ENCODE data around the gene CORO2B. TPM values are rescaled to one million over a fixed set of nuclear protein-coding genes. Genes with fewer than 3 reads are reported as not detected.

Gene CORO2B
- total RNA-seq, 1 donor from 2014 or later = 0.43 TPM

- Mint-ChIP-seq H3K27me3 (ENCODE audit: low read depth) (no peaks in the 10 kb centered on the region), H3K27ac (no peak overlapping the region), H3K4me1 (ENCODE audit: low read depth) (no peaks in the 10 kb centered on the region), H3K4me3 (ENCODE audit: low read depth) (no peak overlapping the region), H3K9me3 (no peaks in the 10 kb centered on the region), H3K36me3 (ENCODE audit: low read depth) (no peaks in the 10 kb centered on the region)
- intact Hi-C loops (cut with micrococcal nuclease) = no loop called here
- DNase-seq (ENCODE audit: low spot score) = no peak
Measured at GRCh38 chr15:68682330-68682729, 103.5 kb downstream of the CORO2B start.

- no peak for DNase-seq (ENCODE audit: low spot score)
- Mint-ChIP-seq H3K36me3 (ENCODE audit: low read depth) (no peaks in the 10 kb centered on the region), H3K9me3 (no peaks in the 10 kb centered on the region), H3K27me3 (ENCODE audit: low read depth) (peaks cover 3% of the 10 kb centered on the region), H3K4me3 (ENCODE audit: low read depth) (no peak overlapping the region), H3K27ac (no peak overlapping the region), H3K4me1 (ENCODE audit: low read depth) (no peaks in the 10 kb centered on the region)
- intact Hi-C loops (cut with micrococcal nuclease) = no loop called here
Measured at GRCh38 chr15:68683026-68683425, 104.2 kb downstream of the CORO2B start.

DNA sequence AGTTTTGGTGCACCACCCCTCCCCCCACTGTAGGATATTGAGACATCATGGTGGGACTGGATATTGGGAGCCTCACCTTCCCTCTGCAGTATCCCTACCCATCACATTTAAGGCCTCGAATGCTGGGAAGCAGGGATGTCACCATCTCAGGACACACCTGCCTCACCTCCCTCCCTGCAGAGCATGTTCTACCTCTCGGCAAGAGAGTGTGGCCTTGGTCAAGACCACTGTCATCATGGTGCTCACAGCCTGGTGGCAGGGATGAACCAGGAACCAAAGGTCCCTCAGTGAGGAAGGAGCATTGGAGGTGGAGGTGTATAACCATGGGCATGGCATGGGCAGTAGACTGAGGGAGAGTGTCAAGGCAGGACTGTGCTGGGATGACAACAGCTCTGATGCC is 104.8 kb downstream of the CORO2B start:
- Mint-ChIP-seq H3K4me3 (ENCODE audit: low read depth) (no peak overlapping the region), H3K4me1 (ENCODE audit: low read depth) (no peaks in the 10 kb centered on the region), H3K9me3 (no peaks in the 10 kb centered on the region), H3K27ac (no peak overlapping the region), H3K36me3 (ENCODE audit: low read depth) (no peaks in the 10 kb centered on the region), H3K27me3 (ENCODE audit: low read depth) (peaks cover 4% of the 10 kb centered on the region)
- intact Hi-C loops (cut with micrococcal nuclease) = no loop called here
- DNase-seq (ENCODE audit: low spot score) = no peak

DNA sequence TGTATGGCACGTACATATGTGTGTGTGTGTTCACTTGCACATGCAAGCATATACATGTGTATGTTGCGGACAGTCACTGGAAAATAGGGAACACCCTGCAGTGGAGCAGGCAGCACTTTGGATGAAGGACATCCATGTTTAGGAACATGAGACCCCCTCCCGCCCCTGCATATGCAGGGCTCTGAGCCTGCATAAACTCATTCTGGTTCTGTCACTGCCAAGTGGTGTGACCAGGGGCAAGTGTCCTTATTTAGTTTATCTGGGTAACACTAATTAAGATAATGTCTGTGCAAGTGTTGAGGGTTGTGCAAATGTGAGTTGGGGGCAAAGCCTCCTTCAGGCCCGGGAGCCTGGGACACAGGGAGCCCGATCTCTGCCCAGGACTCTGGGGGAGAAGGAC is 105.7 kb downstream of the CORO2B start:
- H3K27me3 Mint-ChIP-seq (ENCODE audit: low read depth) = peaks cover 5% of the 10 kb centered on the region
- intact Hi-C loops (cut with micrococcal nuclease) = no loop called here
- H3K9me3 Mint-ChIP-seq = no peaks in the 10 kb centered on the region
- no peaks in the 10 kb centered on the region for H3K4me1 Mint-ChIP-seq (ENCODE audit: low read depth)
- H3K27ac Mint-ChIP-seq = no peak overlapping the region
- H3K4me3 Mint-ChIP-seq (ENCODE audit: low read depth) = no peak overlapping the region
- H3K36me3 Mint-ChIP-seq (ENCODE audit: low read depth) = no peaks in the 10 kb centered on the region
- DNase-seq (ENCODE audit: low spot score) = no peak

DNA sequence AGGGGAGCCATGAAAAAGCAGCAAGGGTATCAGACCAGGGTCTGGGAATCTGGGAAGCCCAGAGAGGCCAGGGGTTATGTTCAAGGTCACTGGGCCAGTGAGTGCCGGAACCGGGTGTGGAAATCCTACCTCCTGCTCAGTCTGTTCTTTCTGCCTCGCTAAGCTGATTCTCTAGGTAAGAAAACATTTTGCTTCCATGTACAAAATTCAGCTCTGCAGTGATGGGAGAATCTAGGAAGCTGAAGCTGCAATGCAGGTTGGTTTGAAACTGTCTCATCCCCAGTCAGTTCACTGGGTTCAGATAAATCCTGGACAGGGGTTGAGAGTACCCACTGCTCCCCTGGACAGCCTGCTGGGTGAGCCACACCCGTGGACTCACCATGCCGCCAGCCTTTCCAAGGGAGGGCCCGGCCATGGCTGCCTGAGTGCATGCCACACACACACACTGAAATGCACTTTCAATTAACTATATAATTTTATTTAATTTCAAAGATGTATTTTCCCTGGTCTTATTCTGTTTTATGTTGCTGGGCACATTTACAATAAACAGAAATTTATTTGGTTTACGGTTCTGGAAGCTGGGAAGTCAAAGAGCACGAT is 108.4 kb downstream of the CORO2B start:
- Mint-ChIP-seq H3K27me3 (ENCODE audit: low read depth) (peaks cover 5% of the 10 kb centered on the region), H3K4me3 (ENCODE audit: low read depth) (no peak overlapping the region), H3K27ac (no peak overlapping the region), H3K9me3 (no peaks in the 10 kb centered on the region), H3K36me3 (ENCODE audit: low read depth) (no peaks in the 10 kb centered on the region), H3K4me1 (ENCODE audit: low read depth) (no peaks in the 10 kb centered on the region)
- DNase-seq (ENCODE audit: low spot score) = no peak
- intact Hi-C loops (cut with micrococcal nuclease) = no loop called here

GRCh38 chr15:68691705-68692104 is 112.9 kb downstream of the CORO2B start:
- no peaks in the 10 kb centered on the region for H3K36me3 Mint-ChIP-seq (ENCODE audit: low read depth)
- no peaks in the 10 kb centered on the region for H3K9me3 Mint-ChIP-seq
- H3K27me3 Mint-ChIP-seq (ENCODE audit: low read depth) = peaks cover 6% of the 10 kb centered on the region
- H3K4me1 Mint-ChIP-seq (ENCODE audit: low read depth) = peaks cover 6% of the 10 kb centered on the region
- H3K27ac Mint-ChIP-seq = no peak overlapping the region
- no peak overlapping the region for H3K4me3 Mint-ChIP-seq (ENCODE audit: low read depth)
- no peak for DNase-seq (ENCODE audit: low spot score)
- intact Hi-C loops (cut with micrococcal nuclease) = no loop called here

- Mint-ChIP-seq H3K27ac (no peak overlapping the region), H3K36me3 (ENCODE audit: low read depth) (no peaks in the 10 kb centered on the region), H3K9me3 (no peaks in the 10 kb centered on the region), H3K4me1 (ENCODE audit: low read depth) (peaks cover 6% of the 10 kb centered on the region), H3K27me3 (ENCODE audit: low read depth) (peaks cover 3% of the 10 kb centered on the region), H3K4me3 (ENCODE audit: low read depth) (no peak overlapping the region)
- intact Hi-C loops (cut with micrococcal nuclease) = no loop called here
- DNase-seq (ENCODE audit: low spot score) = no peak
Measured at GRCh38 chr15:68693071-68693470, 114.3 kb downstream of the CORO2B start.

DNA sequence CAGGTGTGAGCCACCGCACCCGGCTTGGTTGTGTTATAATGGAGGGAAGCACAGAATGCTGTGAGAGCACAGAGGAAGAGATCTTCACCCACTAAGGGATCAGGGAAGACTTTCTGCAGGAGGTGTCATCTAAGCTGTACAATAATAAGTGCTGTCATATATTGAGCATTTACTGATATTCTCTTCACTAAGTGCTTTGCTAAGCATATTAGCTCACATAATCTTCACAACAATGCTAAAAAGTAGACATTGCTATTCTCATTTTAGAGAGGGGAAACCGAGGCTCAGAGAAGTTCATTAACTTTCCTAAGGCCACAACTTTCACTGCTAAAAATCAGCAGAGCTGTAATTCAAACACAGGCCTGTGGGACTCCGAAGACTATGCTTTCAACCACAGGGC is 115.3 kb downstream of the CORO2B start:
- peaks cover 6% of the 10 kb centered on the region for H3K4me1 Mint-ChIP-seq (ENCODE audit: low read depth)
- intact Hi-C loops (cut with micrococcal nuclease) = no loop called here
- no peaks in the 10 kb centered on the region for H3K36me3 Mint-ChIP-seq (ENCODE audit: low read depth)
- H3K4me3 Mint-ChIP-seq (ENCODE audit: low read depth) = no peak overlapping the region
- H3K9me3 Mint-ChIP-seq = no peaks in the 10 kb centered on the region
- peaks cover 1% of the 10 kb centered on the region for H3K27me3 Mint-ChIP-seq (ENCODE audit: low read depth)
- no peak for DNase-seq (ENCODE audit: low spot score)
- H3K27ac Mint-ChIP-seq = no peak overlapping the region

GRCh38 chr15:68695061-68695595 is 116.3 kb downstream of the CORO2B start:
- intact Hi-C loops (cut with micrococcal nuclease) = no loop called here
- DNase-seq (ENCODE audit: low spot score) = no peak
- H3K9me3 Mint-ChIP-seq = no peaks in the 10 kb centered on the region

DNA sequence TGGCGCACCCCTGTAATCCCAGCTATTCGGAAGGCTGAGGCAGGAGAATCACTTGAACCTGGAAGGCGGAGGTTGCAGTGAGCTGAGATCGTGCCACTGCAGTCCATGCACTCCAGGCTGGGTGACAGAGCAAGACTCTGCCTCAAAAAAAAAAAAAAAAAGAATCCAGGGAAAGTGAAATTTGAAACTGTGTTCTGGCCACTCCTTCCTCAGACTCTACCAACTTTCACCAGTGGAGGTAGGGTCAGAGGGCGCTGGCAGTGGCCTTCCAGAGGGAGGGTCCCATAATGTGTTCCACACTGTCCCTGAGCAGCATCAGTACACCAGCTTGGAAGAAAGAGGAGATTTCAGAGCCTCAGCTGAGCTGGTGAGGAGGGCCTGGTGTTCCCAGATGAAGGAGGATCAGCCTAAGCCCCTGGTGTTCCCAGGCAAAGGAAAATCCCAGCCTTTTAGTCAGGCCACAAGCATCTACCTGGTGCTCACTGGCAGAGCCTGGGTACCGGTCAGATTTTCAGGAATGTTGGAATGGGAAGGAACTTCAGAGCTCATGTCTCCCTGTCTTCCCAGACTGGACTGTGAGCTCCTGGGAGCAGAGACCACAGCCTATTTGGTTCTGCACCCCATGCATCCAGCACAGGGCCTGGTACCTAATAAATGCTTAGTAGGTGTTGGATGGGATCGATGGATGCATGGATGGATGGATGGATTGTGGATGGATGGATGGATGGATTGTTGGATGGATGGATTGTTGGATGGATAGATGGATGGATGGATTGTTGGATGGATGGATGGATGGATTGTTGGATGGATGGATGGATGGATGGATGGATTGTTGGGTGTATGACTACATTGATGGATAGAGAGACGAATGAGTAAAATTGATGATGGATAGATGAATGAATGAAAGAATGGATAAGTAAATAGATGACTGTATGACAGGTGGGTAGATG is 117.9 kb downstream of the CORO2B start:
- no peaks in the 10 kb centered on the region for H3K36me3 Mint-ChIP-seq (ENCODE audit: low read depth)
- H3K9me3 Mint-ChIP-seq = no peaks in the 10 kb centered on the region
- intact Hi-C loops (cut with micrococcal nuclease) = no loop called here
- H3K27ac Mint-ChIP-seq = no peak overlapping the region
- H3K4me1 Mint-ChIP-seq (ENCODE audit: low read depth) = peaks cover 6% of the 10 kb centered on the region
- H3K4me3 Mint-ChIP-seq (ENCODE audit: low read depth) = no peak overlapping the region
- DNase-seq (ENCODE audit: low spot score) = no peak
- H3K27me3 Mint-ChIP-seq (ENCODE audit: low read depth) = peaks cover 1% of the 10 kb centered on the region

More at GRCh38 chr15:68695061-68695595, 116.3 kb downstream of the CORO2B start:
- Mint-ChIP-seq H3K4me1 (ENCODE audit: low read depth) (peaks cover 6% of the 10 kb centered on the region), H3K36me3 (ENCODE audit: low read depth) (no peaks in the 10 kb centered on the region), H3K27me3 (ENCODE audit: low read depth) (peaks cover 1% of the 10 kb centered on the region), H3K27ac (no peak overlapping the region), H3K4me3 (ENCODE audit: low read depth) (no peak overlapping the region)

- intact Hi-C loops (cut with micrococcal nuclease) = no loop called here
- Mint-ChIP-seq H3K4me3 (ENCODE audit: low read depth) (no peak overlapping the region), H3K27me3 (ENCODE audit: low read depth) (peaks cover 4% of the 10 kb centered on the region), H3K4me1 (ENCODE audit: low read depth) (peaks cover 5% of the 10 kb centered on the region), H3K9me3 (no peaks in the 10 kb centered on the region), H3K27ac (no peak overlapping the region), H3K36me3 (ENCODE audit: low read depth) (no peaks in the 10 kb centered on the region)
- DNase-seq (ENCODE audit: low spot score) = no peak
Measured at GRCh38 chr15:68697711-68698690, 119.2 kb downstream of the CORO2B start.

- intact Hi-C loops (cut with micrococcal nuclease) = no loop called here
- Mint-ChIP-seq H3K9me3 (no peaks in the 10 kb centered on the region), H3K27ac (no peak overlapping the region), H3K27me3 (ENCODE audit: low read depth) (peaks cover 8% of the 10 kb centered on the region), H3K4me3 (ENCODE audit: low read depth) (no peak overlapping the region), H3K4me1 (ENCODE audit: low read depth) (no peaks in the 10 kb centered on the region), H3K36me3 (ENCODE audit: low read depth) (no peaks in the 10 kb centered on the region)
- no peak for DNase-seq (ENCODE audit: low spot score)
Measured at GRCh38 chr15:68698708-68699107, 119.9 kb downstream of the CORO2B start.
